ENCODE results near the gene VMP1.

DNA sequence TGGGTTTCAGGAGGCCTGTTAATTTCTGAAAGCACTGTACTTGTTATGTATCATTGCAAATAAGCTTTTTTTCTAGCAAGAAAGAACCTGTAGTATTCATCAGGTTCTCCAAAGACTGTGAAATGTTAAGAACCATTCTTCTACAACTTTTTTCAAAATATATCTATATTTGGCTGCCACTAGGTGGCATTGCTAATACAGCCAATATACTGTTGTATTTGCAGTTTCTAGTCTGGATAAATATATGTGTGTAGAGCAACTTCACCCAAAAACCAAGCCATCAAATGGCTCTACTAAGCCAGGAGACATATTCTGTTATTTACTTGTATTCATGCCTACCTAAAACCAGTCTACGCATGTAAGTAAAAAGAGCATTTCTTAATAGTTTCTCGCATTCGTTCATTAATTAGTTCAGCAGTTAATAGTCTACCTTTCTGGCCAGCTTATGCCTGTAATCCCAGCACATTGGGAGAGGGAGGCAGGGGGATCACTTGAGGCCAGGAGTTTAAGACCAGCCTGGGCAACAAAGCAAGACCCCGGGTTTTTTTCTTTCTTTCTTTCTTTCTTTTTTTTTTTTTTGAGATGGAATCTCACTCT is 39.5 kb downstream of the VMP1 start:
- TF ChIP-seq POLR2A (IDR thresholded peaks at IDR 0.05; ENCODE audit: low read length) = no peak
- no peak for TF ChIP-seq GATA1 (IDR thresholded peaks at IDR 0.05; ENCODE audit: low read depth, low read length)

Measured in erythroblast (primary cell).